HepG2 (cell line): ENCODE data around the gene TOGARAM1. TPM values are rescaled to one million over a fixed set of nuclear protein-coding genes. Genes with fewer than 3 reads are reported as not detected.

Experiments
- IRX3 ChIP-seq: sonication (generic); formaldehyde crosslinking; IDR thresholded peaks from 2 replicates; pipeline ENCODE4 v1.8.1; 2023; ENCODE audit warnings: mild to moderate bottlenecking, low read depth, missing genetic modification reagents, borderline replicate concordance
- KLF13 ChIP-seq: sonication (generic); formaldehyde crosslinking; IDR thresholded peaks from 2 replicates; pipeline ENCODE4 v1.4.0; 2020; ENCODE audit warnings: mild to moderate bottlenecking, missing genetic modification reagents
- MED13 ChIP-seq: sonication (generic); formaldehyde crosslinking; IDR thresholded peaks from 2 replicates; pipeline ENCODE4 v1.5.0; 2020; ENCODE audit warnings: missing genetic modification reagents
- NCOA2 ChIP-seq: sonication (generic); formaldehyde crosslinking; IDR thresholded peaks from 2 replicates; pipeline ENCODE4 v1.8.0; 2022; ENCODE audit warnings: inconsistent platforms
- POLR2AphosphoS2 ChIP-seq: IDR thresholded peaks from 2 replicates; pipeline ENCODE4 v1.6.1; 2011; ENCODE audit warnings: low read depth, low read length, improper control_type of control experiment
- RBFOX2 ChIP-seq: fragments of 200-400 bp; formaldehyde crosslinking; IDR thresholded peaks from 2 replicates; pipeline ENCODE4 v1.6.1; 2017; ENCODE audit warnings: low read depth, mild to moderate bottlenecking, low read length
- REL ChIP-seq: sonication (generic); formaldehyde crosslinking; conservative IDR thresholded peaks from 2 replicates; pipeline ENCODE4 v1.8.0; 2022; ENCODE audit warnings: mild to moderate bottlenecking, missing genetic modification reagents, moderate library complexity
- SCMH1 ChIP-seq: sonication (generic); formaldehyde crosslinking; IDR thresholded peaks from 2 replicates; pipeline ENCODE4 v1.9.0; 2021; ENCODE audit warnings: missing genetic modification reagents, mild to moderate bottlenecking, borderline replicate concordance
- SP5 ChIP-seq: IDR thresholded peaks from 2 replicates; pipeline ENCODE4 v1.6.1; 2016; ENCODE audit warnings: low read depth, borderline replicate concordance
- ZFP1 ChIP-seq: IDR thresholded peaks from 2 replicates; pipeline ENCODE4 v1.6.1; 2016
- ZNF619 ChIP-seq: sonication (generic); formaldehyde crosslinking; IDR thresholded peaks from 2 replicates; pipeline ENCODE4 v1.4.0; 2020; ENCODE audit warnings: mild to moderate bottlenecking, missing genetic modification reagents
- ZNF652 ChIP-seq: IDR thresholded peaks from 2 replicates; pipeline ENCODE4 v1.6.1; 2016; ENCODE audit warnings: low read depth, borderline replicate concordance
- polyA plus RNA-seq, 8 experiments: library from polyadenylated mRNA; depleted of rRNA in 3 of 8; stranded (reverse) in 7 of 8; unstranded in 1 of 8; fragments of >200 nt; fragmentation: Illumina TruSeq in 4 of 8; extraction: Trizol in 4 of 8; gene quantifications; 2 replicates each; pipeline versions ENCODE4 v1.2.1 to v1.2.3, GENCODE V29; 2011 to 2016; ENCODE audit warnings: low read depth in 4 of 8, missing spikeins in 1 of 8, mixed read lengths in 1 of 8; ENCODE audit not compliant: insufficient read depth in 1 of 8
- total RNA-seq, 5 experiments: library from RNA; depleted of rRNA; stranded (reverse); fragments of >200 nt; fragmentation: Illumina TruSeq; extraction: Trizol; gene quantifications; 2 replicates each; pipeline ENCODE4 v1.2.3, GENCODE V29; 2016; ENCODE audit warnings: low read depth in 1 of 5
- TF ChIP-seq, protein P1 (sequence below): sonication (generic); formaldehyde crosslinking; IDR thresholded peaks from 2 replicates; pipeline ENCODE4 v1.5.1; 2020; ENCODE audit warnings: mild to moderate bottlenecking, missing genetic modification reagents, borderline replicate concordance
- TF ChIP-seq, protein P2 (sequence below), 2 experiments: IDR thresholded peaks; 2 replicates each; pipeline ENCODE4 v1.6.1; 2011 to 2012; ENCODE audit warnings: low read length in 2 of 2, borderline replicate concordance in 1 of 2, low read depth in 1 of 2, mild to moderate bottlenecking in 1 of 2, moderate library complexity in 1 of 2
- TF ChIP-seq, protein P3 (sequence below): IDR thresholded peaks from 2 replicates; pipeline ENCODE4 v1.6.1; 2016; ENCODE audit warnings: mild to moderate bottlenecking, missing biosample characterization, missing genetic modification reagents
- TF ChIP-seq, protein P4 (sequence below): sonication (generic); formaldehyde crosslinking; IDR thresholded peaks from 2 replicates; pipeline ENCODE4 v1.8.1; 2023; ENCODE audit warnings: mild to moderate bottlenecking, missing genetic modification reagents
- TF ChIP-seq, protein P5 (sequence below): sonication (generic); formaldehyde crosslinking; IDR thresholded peaks from 2 replicates; pipeline ENCODE4 v1.5.0; 2020; ENCODE audit warnings: mild to moderate bottlenecking, missing genetic modification reagents
- TF ChIP-seq, protein P6 (sequence below): sonication (generic); formaldehyde crosslinking; IDR thresholded peaks from 2 replicates; pipeline ENCODE4 v1.5.0; 2020; ENCODE audit warnings: missing genetic modification reagents

The TOGARAM1 gene
- total and polyA plus RNA-seq, 2 of the 13 experiments (the other 11 are each of a cell fraction or from before 2014, with no cell fraction given), result 5.6 to 9.8 TPM

DNA sequence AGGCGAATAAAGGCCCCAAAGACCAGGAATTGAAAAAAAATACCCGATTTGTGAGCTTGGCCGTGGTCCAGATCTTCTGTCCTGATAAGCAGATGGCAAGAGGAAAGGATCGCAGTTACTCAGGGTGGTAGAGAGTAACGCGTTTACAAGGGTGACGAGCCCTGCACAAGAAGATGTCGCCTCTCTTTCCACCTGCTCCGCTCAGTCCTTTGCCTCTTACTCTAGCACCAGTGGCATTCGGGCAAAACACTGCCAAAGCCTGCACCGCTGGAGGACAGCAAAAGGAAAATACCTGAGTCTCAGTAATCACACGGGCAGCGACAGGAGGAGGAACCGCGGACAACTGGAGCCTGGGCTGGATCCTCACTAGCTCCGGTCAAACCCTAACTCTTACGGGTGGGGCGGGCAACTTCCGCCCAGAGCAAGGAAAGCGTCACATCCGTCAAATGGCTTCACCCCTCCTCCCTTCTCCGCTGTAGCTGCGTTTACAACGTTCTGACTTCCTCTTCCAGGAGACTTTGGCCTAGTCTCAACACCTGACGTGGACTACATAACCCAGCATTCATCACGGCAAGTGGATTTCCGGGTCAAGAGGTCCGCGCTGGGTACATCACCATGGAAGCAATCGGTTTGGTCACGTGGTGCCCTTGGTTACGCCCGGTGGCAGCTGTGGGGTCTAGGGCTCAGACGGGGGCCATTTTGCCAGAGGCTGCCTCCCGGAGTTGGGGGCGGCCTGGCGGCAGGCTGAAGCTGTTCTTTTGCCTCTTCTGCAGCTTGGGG is at the start of gene TOGARAM1, which contains the start of gene KLHL28 (continued):
- peak; percentile 63; the same call in 1 of the 2 replicates for TF ChIP-seq RBFOX2
- TF ChIP-seq POLR2AphosphoS2, result no peak
- TF ChIP-seq IRX3 (CRISPR knock-in tag), result no peak
- TF ChIP-seq, protein P1, sequence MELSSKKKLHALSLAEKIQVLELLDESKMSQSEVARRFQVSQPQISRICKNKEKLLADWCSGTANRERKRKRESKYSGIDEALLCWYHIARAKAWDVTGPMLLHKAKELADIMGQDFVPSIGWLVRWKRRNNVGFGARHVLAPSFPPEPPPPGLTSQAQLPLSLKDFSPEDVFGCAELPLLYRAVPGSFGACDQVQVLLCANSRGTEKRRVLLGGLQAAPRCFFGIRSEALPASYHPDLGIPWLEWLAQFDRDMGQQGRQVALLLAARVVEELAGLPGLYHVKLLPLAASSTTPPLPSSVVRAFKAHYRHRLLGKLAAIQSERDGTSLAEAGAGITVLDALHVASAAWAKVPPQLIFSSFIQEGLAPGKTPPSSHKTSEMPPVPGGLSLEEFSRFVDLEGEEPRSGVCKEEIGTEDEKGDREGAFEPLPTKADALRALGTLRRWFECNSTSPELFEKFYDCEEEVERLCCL (CRISPR knock-in tag), result no peak
- TF ChIP-seq ZNF619 (CRISPR knock-in tag), result no peak
- TF ChIP-seq KLF13 (CRISPR knock-in tag), result no peak
- TF ChIP-seq, protein P2, sequence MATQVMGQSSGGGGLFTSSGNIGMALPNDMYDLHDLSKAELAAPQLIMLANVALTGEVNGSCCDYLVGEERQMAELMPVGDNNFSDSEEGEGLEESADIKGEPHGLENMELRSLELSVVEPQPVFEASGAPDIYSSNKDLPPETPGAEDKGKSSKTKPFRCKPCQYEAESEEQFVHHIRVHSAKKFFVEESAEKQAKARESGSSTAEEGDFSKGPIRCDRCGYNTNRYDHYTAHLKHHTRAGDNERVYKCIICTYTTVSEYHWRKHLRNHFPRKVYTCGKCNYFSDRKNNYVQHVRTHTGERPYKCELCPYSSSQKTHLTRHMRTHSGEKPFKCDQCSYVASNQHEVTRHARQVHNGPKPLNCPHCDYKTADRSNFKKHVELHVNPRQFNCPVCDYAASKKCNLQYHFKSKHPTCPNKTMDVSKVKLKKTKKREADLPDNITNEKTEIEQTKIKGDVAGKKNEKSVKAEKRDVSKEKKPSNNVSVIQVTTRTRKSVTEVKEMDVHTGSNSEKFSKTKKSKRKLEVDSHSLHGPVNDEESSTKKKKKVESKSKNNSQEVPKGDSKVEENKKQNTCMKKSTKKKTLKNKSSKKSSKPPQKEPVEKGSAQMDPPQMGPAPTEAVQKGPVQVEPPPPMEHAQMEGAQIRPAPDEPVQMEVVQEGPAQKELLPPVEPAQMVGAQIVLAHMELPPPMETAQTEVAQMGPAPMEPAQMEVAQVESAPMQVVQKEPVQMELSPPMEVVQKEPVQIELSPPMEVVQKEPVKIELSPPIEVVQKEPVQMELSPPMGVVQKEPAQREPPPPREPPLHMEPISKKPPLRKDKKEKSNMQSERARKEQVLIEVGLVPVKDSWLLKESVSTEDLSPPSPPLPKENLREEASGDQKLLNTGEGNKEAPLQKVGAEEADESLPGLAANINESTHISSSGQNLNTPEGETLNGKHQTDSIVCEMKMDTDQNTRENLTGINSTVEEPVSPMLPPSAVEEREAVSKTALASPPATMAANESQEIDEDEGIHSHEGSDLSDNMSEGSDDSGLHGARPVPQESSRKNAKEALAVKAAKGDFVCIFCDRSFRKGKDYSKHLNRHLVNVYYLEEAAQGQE (IDR thresholded peaks at IDR 0.05; ENCODE audit: borderline replicate concordance in 1 of 2, low read depth in 1 of 2, low read length in 2 of 2), result peak in 1 of 2 experiments; percentile 21; a peak in 1 of 4 replicates
- TF ChIP-seq, protein P3, sequence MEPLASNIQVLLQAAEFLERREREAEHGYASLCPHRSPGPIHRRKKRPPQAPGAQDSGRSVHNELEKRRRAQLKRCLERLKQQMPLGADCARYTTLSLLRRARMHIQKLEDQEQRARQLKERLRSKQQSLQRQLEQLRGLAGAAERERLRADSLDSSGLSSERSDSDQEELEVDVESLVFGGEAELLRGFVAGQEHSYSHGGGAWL (CRISPR knock-in tag), result peak; percentile 26; the same call in 1 of the 2 replicates
- TF ChIP-seq ZFP1 (CRISPR knock-in tag), result no peak
- TF ChIP-seq ZNF652 (CRISPR knock-in tag), result no peak
- TF ChIP-seq SP5 (CRISPR knock-in tag), result no peak
- no peak for TF ChIP-seq NCOA2
- no peak for TF ChIP-seq SCMH1
- TF ChIP-seq, protein P4, sequence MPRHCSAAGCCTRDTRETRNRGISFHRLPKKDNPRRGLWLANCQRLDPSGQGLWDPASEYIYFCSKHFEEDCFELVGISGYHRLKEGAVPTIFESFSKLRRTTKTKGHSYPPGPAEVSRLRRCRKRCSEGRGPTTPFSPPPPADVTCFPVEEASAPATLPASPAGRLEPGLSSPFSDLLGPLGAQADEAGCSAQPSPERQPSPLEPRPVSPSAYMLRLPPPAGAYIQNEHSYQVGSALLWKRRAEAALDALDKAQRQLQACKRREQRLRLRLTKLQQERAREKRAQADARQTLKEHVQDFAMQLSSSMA (CRISPR knock-in tag), result no peak
- TF ChIP-seq, protein P5, sequence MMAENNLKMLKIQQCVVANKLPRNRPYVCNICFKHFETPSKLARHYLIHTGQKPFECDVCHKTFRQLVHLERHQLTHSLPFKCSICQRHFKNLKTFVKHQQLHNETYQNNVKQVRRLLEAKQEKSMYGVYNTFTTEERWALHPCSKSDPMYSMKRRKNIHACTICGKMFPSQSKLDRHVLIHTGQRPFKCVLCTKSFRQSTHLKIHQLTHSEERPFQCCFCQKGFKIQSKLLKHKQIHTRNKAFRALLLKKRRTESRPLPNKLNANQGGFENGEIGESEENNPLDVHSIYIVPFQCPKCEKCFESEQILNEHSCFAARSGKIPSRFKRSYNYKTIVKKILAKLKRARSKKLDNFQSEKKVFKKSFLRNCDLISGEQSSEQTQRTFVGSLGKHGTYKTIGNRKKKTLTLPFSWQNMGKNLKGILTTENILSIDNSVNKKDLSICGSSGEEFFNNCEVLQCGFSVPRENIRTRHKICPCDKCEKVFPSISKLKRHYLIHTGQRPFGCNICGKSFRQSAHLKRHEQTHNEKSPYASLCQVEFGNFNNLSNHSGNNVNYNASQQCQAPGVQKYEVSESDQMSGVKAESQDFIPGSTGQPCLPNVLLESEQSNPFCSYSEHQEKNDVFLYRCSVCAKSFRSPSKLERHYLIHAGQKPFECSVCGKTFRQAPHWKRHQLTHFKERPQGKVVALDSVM (CRISPR knock-in tag), result peak; percentile 11; the same call in 1 of the 2 replicates
- TF ChIP-seq REL (CRISPR knock-in tag), result no peak
- no peak for TF ChIP-seq MED13 (CRISPR knock-in tag)
- TF ChIP-seq, protein P6, sequence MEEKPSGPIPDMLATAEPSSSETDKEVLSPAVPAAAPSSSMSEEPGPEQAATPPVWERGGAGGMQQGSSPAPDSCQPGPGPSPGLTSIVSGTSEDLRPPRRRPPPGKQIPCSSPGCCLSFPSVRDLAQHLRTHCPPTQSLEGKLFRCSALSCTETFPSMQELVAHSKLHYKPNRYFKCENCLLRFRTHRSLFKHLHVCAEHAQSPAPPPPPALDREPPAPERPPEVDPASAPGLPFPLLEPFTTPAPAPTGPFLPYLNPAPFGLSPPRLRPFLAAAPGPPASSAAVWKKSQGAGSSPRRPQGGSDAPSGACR (CRISPR knock-in tag), result no peak
